IPS DF 6.9 (cell line): ENCODE data around the gene SLC16A3.
A peak's percentile ranks its signal among the peaks of the same experiment; 100 is the strongest.
"Not testable (repeated sequence)": the region's sequence is repeated elsewhere in the genome, so short reads cannot be mapped to it uniquely, and the experiment has no call there.

Experiments used
- DNase-seq: peaks from one replicate; pipeline ENCODE4 v3.0.0-alpha.2; 2013; ENCODE audit warnings: low read depth, low spot score
- H3K27ac ChIP-seq: one replicate; pipeline ENCODE4 v1.5.1; 2013; ENCODE audit warnings: low read length, control low read depth
- H3K27me3 ChIP-seq: 2 replicates; pipeline ENCODE4 v1.6.1; 2013; ENCODE audit warnings: mild to moderate bottlenecking, low read length; ENCODE audit not compliant: control insufficient read depth, insufficient read depth
- H3K36me3 ChIP-seq: 2 replicates; pipeline ENCODE4 v1.6.1; 2013; ENCODE audit warnings: low read length; ENCODE audit not compliant: control insufficient read depth, insufficient read depth
- H3K4me1 ChIP-seq: 2 replicates; pipeline ENCODE4 v1.6.1; 2013; ENCODE audit warnings: low read length; ENCODE audit not compliant: control insufficient read depth, insufficient read depth
- H3K4me3 ChIP-seq: 2 replicates; pipeline ENCODE4 v1.5.1; 2013; ENCODE audit warnings: mild to moderate bottlenecking, low read length
- H3K9me3 ChIP-seq: 2 replicates; pipeline ENCODE4 v1.6.1; 2013; ENCODE audit warnings: low read length, inconsistent platforms; ENCODE audit not compliant: control insufficient read depth, insufficient read depth
- WGBS: extraction: QIAGEN DNeasy Blood & Tissue Kit; methylation state at CpG from one replicate; pipeline ENCODE4 v1.1.7; 2013; ENCODE audit warnings: mixed read lengths, missing lambda C conversion rate; ENCODE audit not compliant: insufficient read length, insufficient coverage; 5-methylcytosine and 5-hydroxymethylcytosine counted together

The SLC16A3 gene

GRCh38 chr17:82204831-82205719 lies 23.8 kb upstream of the SLC16A3 start:
- Histone ChIP-seq H3K9me3 (no peaks in the 10 kb centered on the region), H3K36me3 (no peaks in the 10 kb centered on the region), H3K27me3 (no peaks in the 10 kb centered on the region), H3K4me3 (no peak overlapping the region), H3K4me1 (no peaks in the 10 kb centered on the region; the same call in 1 of the 2 replicates), H3K27ac (no peak overlapping the region)
- WGBS: no CpG with 5 or more reads among the region's 25 CpGs
- DNase-seq: no peak

DNA sequence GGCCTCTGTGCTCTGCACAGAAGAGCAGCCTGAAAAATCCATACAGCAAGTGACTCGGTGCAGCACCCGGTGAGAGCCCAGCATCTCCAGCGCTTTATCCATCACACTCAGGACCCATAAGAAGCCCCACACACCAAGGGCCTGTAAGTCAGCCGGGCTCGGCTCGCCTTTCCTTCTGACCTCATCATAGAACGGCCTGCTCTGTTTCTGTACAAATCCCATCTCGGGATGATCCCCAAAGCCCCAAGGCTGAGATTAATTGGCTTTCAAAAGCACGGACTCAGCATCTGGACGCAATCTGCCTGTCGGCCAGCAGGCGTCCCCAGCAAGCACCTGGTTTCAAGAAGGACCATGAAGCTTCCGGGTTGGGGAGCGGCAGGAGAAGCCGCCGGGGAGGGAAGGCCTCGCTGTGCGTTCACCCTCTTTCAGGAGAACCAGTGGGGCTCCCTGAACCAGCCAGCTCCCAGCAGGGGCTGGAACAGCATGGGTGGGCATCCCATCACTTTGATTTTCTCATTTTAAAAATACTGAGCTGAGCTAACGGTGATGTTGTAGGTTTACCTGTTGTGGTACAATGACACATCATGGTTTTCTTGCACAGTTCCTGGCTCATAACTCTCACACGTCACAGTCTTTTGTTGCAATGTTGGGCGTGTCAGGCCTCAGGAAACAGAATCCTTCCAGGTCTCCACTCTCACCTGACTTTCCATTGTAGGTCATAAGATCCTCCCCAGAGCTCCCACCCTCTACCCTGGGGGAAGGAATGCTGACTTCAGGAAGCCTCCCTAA lies 22.9 kb upstream of the SLC16A3 start:
- Histone ChIP-seq H3K27me3 (no peaks in the 10 kb centered on the region), H3K4me1 (no peaks in the 10 kb centered on the region; the same call in 1 of the 2 replicates), H3K36me3 (no peaks in the 10 kb centered on the region), H3K9me3 (no peaks in the 10 kb centered on the region), H3K4me3 (no peak overlapping the region), H3K27ac (no peak overlapping the region)
- WGBS: no CpG with 5 or more reads among the region's 21 CpGs
- peak; percentile 60 for DNase-seq

GRCh38 chr17:82210655-82211054 lies 18.2 kb upstream of the SLC16A3 start:
- H3K27ac ChIP-seq: not testable (repeated sequence)
- WGBS: no CpG with 5 or more reads among the region's 11 CpGs

DNA sequence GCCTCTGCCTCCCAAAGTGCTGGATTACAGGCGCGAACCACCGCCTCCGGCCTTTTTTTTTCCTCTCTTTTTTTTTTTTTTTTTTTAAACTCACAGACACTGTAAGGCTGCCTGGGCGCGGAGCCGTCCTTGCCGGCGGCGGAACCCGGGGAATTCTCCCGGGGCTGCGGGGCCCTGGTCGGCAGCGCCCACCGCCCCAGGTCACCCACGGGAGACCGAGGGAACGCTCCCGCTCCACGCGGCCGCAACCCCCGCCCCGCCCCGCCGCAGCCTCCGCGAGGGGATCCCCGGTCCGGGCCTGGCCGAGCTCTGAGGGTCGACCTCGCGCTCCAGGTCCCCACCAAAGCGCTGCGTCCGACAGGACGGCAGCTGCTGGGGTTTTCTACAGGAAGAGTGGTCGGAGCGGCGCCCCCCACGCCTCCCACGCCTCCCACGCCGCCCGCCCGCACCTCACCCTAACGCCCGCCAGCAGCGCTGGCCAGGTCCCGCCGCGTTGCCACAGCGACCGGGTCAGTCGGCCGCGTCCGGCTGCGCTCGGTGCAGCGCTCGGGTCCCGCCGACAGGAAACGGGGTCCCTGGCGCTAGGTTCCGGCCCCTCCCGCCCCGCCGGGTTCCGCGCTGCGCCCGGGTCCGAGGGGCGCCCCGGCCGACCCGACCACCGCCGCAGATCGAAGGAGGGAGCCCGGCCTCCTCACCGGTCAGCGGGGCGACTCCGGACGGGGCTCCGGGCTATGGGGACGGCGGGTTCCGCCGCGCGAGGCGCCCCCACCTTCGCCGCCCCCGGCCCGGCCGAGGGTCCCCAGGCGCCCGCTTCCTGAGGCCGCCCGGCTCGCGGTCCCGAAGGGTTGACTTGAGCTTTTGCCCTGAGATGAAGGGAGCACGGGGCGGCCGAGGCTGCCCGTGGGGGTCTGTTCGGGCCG lies 16.3 kb upstream of the SLC16A3 start, which contains the start of gene CCDC57:
CCDC57 (minus strand) TSS at position 512 of the 920 bp plus-strand sequence. CDS start 10,898 bp downstream, outside the sequence.
- H3K27me3 ChIP-seq: peaks cover 6% of the 10 kb centered on the region; the same call in 1 of the 2 replicates
- H3K36me3 ChIP-seq: no peaks in the 10 kb centered on the region
- peaks cover 2% of the 10 kb centered on the region; the same call in 1 of the 2 replicates for H3K4me1 ChIP-seq
- H3K9me3 ChIP-seq: no peaks in the 10 kb centered on the region
- H3K27ac ChIP-seq: no peak within 1 kb of the TSS
- no CpG with 5 or more reads among the region's 116 CpGs for WGBS
- DNase-seq: no peak
- peak within 1 kb of the TSS; percentile 99 for H3K4me3 ChIP-seq

More at GRCh38 chr17:82210655-82211054, 18.2 kb upstream of the SLC16A3 start:
- not testable (repeated sequence) for H3K9me3 ChIP-seq, DNase-seq, H3K4me1 ChIP-seq, H3K36me3 ChIP-seq, H3K4me3 ChIP-seq, H3K27me3 ChIP-seq

DNA sequence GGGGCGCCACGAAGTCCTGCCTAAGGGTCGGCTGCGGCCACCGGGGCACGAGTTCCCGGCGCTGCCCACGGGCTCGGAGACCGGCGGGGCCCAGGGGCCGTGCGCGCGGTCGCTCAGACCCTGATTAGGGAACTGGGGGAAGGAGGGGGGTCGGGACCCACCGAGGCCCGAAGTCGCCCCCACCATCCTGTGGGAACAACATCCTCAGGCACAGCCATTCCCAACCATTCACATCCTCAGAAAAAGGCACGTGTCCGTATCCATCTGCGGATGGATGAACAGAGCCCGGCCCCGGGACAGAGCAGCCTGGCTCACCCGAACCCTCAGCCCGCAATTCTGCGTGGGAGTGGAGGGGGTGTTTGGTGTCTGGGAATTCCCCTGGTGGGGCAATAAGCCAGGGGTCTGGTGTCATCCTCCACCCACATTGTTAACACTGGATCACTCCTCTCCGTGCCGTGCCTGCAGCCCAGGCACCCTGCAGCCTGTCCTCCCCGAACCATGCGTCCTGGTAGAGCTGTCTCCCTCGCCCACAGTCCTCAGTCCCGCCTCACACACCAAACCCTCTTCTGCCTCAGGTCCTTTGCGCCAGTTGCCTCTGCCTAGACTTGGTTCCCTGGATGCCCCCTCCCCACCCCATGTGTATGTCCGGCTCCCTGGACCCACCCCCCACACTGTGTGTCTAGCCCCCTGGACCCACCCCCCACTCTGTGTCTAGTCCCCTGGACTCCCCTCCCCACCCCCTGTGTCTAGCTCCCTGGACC lies 15.4 kb upstream of the SLC16A3 start:
- H3K27me3 ChIP-seq: peaks cover 6% of the 10 kb centered on the region; the same call in 1 of the 2 replicates
- peaks cover 2% of the 10 kb centered on the region; the same call in 1 of the 2 replicates for H3K4me1 ChIP-seq
- H3K36me3 ChIP-seq: no peaks in the 10 kb centered on the region
- H3K4me3 ChIP-seq: peak overlapping the region; percentile 99
- DNase-seq: no peak
- H3K27ac ChIP-seq: no peak overlapping the region
- H3K9me3 ChIP-seq: no peaks in the 10 kb centered on the region
- no CpG with 5 or more reads among the region's 37 CpGs for WGBS

DNA sequence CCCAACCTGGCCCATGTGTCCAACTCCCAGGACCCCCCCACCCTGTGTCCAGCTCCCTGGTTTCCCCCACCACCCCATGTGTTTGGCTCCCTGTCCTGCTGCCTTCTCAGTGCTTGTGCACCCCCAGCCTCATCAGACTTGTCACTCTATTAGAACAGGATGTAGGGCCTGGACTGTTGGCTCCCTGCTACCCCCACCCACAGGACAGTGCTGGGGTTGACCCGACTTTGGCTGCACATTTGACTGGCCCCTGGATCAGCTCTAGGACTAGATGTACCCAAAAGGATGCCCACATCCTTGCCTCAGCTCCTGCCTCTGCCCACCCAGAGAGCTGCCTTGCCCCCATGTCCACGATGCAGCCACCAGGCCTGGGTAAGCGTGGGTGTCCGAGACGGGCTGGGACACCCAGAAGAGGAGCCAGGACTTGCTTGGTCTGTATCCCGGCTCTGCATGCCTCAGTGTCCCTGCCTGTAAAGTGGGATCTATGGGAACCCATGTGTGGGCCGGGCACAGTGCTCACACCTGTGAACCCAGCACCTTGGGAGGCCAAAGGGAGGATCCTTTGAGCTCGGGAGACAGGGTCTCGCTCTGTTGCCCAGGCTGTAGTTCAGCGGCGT lies 14.7 kb upstream of the SLC16A3 start:
- H3K27ac ChIP-seq: no peak overlapping the region
- WGBS: no CpG with 5 or more reads among the region's 11 CpGs
- DNase-seq: no peak

GRCh38 chr17:82215095-82215971 lies 13.5 kb upstream of the SLC16A3 start:
- no CpG with 5 or more reads among the region's 25 CpGs for WGBS
- Histone ChIP-seq H3K9me3 (no peaks in the 10 kb centered on the region), H3K27ac (no peak overlapping the region), H3K4me1 (peaks cover 2% of the 10 kb centered on the region; the same call in 1 of the 2 replicates), H3K36me3 (no peaks in the 10 kb centered on the region), H3K27me3 (peaks cover 6% of the 10 kb centered on the region; the same call in 1 of the 2 replicates), H3K4me3 (no peak overlapping the region)
- no peak for DNase-seq

More for the DNA sequence above, 14.7 kb upstream of the SLC16A3 start:
- peaks cover 2% of the 10 kb centered on the region; the same call in 1 of the 2 replicates for H3K4me1 ChIP-seq
- H3K9me3 ChIP-seq: no peaks in the 10 kb centered on the region
- H3K4me3 ChIP-seq: no peak overlapping the region
- no peaks in the 10 kb centered on the region for H3K36me3 ChIP-seq
- peaks cover 6% of the 10 kb centered on the region; the same call in 1 of the 2 replicates for H3K27me3 ChIP-seq

DNA sequence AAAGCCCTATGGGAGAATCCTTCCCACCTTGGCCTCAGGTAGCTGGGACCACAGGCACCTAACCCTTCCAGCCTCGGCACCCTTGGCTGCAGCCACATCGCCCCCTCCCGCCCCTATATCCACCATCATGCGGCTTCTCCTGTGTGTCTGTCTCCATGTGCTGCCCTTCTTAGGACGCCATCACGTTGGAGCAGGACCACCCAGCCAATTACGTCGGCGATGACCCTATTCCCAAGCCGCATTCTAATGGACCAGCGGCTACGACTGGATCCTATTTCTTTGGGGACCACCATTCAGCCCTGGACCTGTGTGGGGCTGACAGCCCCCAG lies 12.9 kb upstream of the SLC16A3 start:
- H3K4me3 ChIP-seq: no peak overlapping the region
- WGBS: no CpG with 5 or more reads among the region's 12 CpGs
- peaks cover 2% of the 10 kb centered on the region; the same call in 1 of the 2 replicates for H3K4me1 ChIP-seq
- H3K9me3 ChIP-seq: no peaks in the 10 kb centered on the region
- H3K27ac ChIP-seq: no peak overlapping the region
- H3K36me3 ChIP-seq: no peaks in the 10 kb centered on the region
- H3K27me3 ChIP-seq: peaks cover 6% of the 10 kb centered on the region; the same call in 1 of the 2 replicates
- no peak for DNase-seq
